ENCODE data around the gene ABCA7. TPM values are rescaled to one million over a fixed set of nuclear protein-coding genes. Genes with fewer than 3 reads are reported as not detected.
"Not testable (repeated sequence)": the region's sequence is repeated elsewhere in the genome, so short reads cannot be mapped to it uniquely, and the experiment has no call there.

ABCA7 gene
- total RNA-seq, 2 donors from 2014 or later = 21.8 to 31.2 TPM

DNA sequence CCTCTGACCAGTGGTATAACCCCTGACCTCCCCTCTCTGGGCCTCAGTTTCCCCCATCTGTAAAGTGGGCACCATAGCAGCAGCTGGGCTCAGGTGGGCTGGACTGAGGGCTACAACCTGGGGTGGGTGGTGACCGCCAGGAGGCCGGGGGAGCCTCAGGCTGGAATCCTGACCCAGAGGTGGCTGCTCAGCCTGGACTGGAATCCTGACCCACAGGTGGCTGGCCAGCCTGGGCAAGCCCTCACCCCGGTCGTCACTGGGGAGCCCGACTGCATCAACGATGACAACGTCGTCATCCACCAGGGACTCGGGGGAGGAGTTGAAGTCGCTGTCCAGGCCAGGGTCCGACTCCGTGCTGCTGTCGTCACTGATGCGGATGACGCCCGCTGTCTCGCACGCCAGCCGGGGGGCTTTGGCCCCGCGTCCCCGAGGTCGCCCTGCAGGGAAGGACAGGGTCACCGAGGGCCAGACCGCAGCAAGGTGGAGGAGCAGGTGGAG lies 74.1 kb downstream of the ABCA7 start:
- H3K4me1 Mint-ChIP-seq = no peaks in the 10 kb centered on the region
- H3K9me3 Mint-ChIP-seq = no peaks in the 10 kb centered on the region
- no peak overlapping the region for H3K4me3 Mint-ChIP-seq
- ATAC-seq (replicated peaks) = no peak
- no peaks in the 10 kb centered on the region for H3K27me3 Mint-ChIP-seq
- peak overlapping the region; percentile 25 for H3K27ac Mint-ChIP-seq
- H3K36me3 Mint-ChIP-seq (ENCODE audit: low read depth) = peaks cover 75% of the 10 kb centered on the region

DNA sequence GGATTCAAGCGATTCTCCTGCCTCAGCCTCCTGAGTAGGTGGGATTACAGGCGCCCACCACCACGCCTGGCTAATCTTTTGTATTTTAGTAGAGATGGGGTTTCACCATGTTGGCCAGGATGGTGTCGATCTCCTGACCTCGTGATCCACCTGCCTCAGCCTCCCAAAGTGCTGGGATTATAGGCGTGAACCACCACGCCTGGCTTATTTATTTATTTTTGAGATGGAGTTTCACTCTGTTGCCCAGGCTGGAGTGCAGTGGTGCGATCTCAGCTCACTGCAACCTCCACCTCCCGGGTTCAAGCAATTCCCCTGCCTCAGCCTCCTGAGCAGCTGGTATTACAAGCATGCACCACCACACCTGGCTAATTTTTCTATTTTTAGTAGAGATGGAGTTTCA lies 74.8 kb downstream of the ABCA7 start:
- not testable (repeated sequence) for H3K27ac Mint-ChIP-seq; H3K4me1 Mint-ChIP-seq; H3K9me3 Mint-ChIP-seq; ATAC-seq (replicated peaks); H3K27me3 Mint-ChIP-seq; H3K4me3 Mint-ChIP-seq
- H3K36me3 Mint-ChIP-seq (ENCODE audit: low read depth) = peaks cover 74% of the 10 kb centered on the region

Other genes with a start within 250 kb of the ABCA7 start
- gene PTBP1, start 242.7 kb upstream of the ABCA7 start, total RNA-seq = 100 to 1,000 TPM; 405 to 726 TPM
- gene PLPPR3, start 218.2 kb upstream of the ABCA7 start, total RNA-seq = not detected
- gene AZU1, start 212.3 kb upstream of the ABCA7 start, total RNA-seq = under 1 TPM in 1 of 2 donors, not detected in 1; 0.19 TPM
- gene PRTN3, start 199.1 kb upstream of the ABCA7 start, total RNA-seq = not detected
- not detected for gene ELANE, start 187.8 kb upstream of the ABCA7 start, total RNA-seq
- gene CFD, start 180.4 kb upstream of the ABCA7 start, total RNA-seq = under 1 TPM; 0.40 to 0.89 TPM
- 10 to 100 TPM; 60.4 to 64.1 TPM for gene MED16, start 146.9 kb upstream of the ABCA7 start, total RNA-seq
- gene RNU6-9, start 146.6 kb upstream of the ABCA7 start, total RNA-seq = not detected
- gene R3HDM4, start 126.9 kb upstream of the ABCA7 start, total RNA-seq = 10 to 100 TPM; 78.5 to 79.3 TPM
- gene KISS1R, start 122.8 kb upstream of the ABCA7 start, total RNA-seq = 10 to 100 TPM; 17.5 to 53.1 TPM
- 10 to 100 TPM; 50.3 to 79.3 TPM for gene ARID3A, start 114.1 kb upstream of the ABCA7 start, total RNA-seq
- gene WDR18, start 55.8 kb upstream of the ABCA7 start, total RNA-seq = 10 to 100 TPM; 43.2 to 94.2 TPM
- gene GRIN3B, start 39.7 kb upstream of the ABCA7 start, total RNA-seq = under 1 TPM in 1 of 2 donors, not detected in 1; 0.21 TPM
- 100 to 1,000 TPM; 101 to 120 TPM for gene TMEM259, start 19.0 kb upstream of the ABCA7 start, total RNA-seq
- not detected for gene RNU6-2, start 18.6 kb upstream of the ABCA7 start, total RNA-seq
- 100 to 1,000 TPM; 152 to 246 TPM for gene CNN2, start 13.5 kb upstream of the ABCA7 start, total RNA-seq
- gene ARHGAP45, start 27.1 kb downstream of the ABCA7 start, total RNA-seq = 100 to 1,000 TPM; 211 to 310 TPM
- 100 to 1,000 TPM; 155 to 248 TPM for gene POLR2E, start 55.3 kb downstream of the ABCA7 start, total RNA-seq
- 100 to 1,000 TPM; 110 to 170 TPM for gene GPX4, start 63.9 kb downstream of the ABCA7 start, total RNA-seq
- gene SBNO2, start 134.2 kb downstream of the ABCA7 start, total RNA-seq = 100 to 1,000 TPM; 119 to 139 TPM
- 10 to 100 TPM; 77.0 to 86.6 TPM for gene STK11, start 165.7 kb downstream of the ABCA7 start, total RNA-seq
- gene CBARP, start 197.9 kb downstream of the ABCA7 start, total RNA-seq = 1 to 10 TPM in 1 of 2 donors, under 1 TPM in 1; 0.77 to 1.4 TPM
- 100 to 1,000 TPM; 148 to 210 TPM for gene ATP5F1D, start 201.6 kb downstream of the ABCA7 start, total RNA-seq
- gene MIDN, start 208.5 kb downstream of the ABCA7 start, total RNA-seq = 10 to 100 TPM; 51.4 to 56.8 TPM
- 100 to 1,000 TPM; 150 to 172 TPM for gene CIRBP, start 229.2 kb downstream of the ABCA7 start, total RNA-seq
- 10 to 100 TPM; 52.9 to 85.9 TPM for gene FAM174C, start 235.4 kb downstream of the ABCA7 start, total RNA-seq
- not detected for gene EFNA2, start 245.8 kb downstream of the ABCA7 start, total RNA-seq